OCI-LY1 (cell line): ENCODE data around the gene GLRA3.

Source experiments
- H2AFZ ChIP-seq: fragments of 200-600 bp; sonication (generic), shearing (Covaris generic); 2 replicates; pipeline ENCODE4 v1.6.0; 2014; ENCODE audit warnings: antibody characterized with exemption, mild to moderate bottlenecking, low read length
- H3F3A ChIP-seq: fragments of 200-600 bp; sonication (generic), shearing (Covaris generic); 2 replicates; pipeline ENCODE4 v1.6.0; 2014; ENCODE audit warnings: mild to moderate bottlenecking, antibody characterized with exemption, low read length, moderate library complexity; ENCODE audit not compliant: insufficient read depth
- H3K27ac ChIP-seq: fragments of 200-600 bp; sonication (generic); 2 replicates; pipeline ENCODE4 v1.5.1; 2014; ENCODE audit warnings: low read length, mixed run types, mild to moderate bottlenecking, low read depth; ENCODE audit not compliant: poor library complexity, severe bottlenecking
- H3K27me3 ChIP-seq: fragments of 200-600 bp; sonication (generic); 2 replicates; pipeline ENCODE4 v1.6.0; 2014; ENCODE audit warnings: antibody characterized with exemption, mild to moderate bottlenecking, low read length, moderate library complexity; ENCODE audit not compliant: insufficient read depth
- H3K36me3 ChIP-seq: fragments of 200-600 bp; sonication (generic); 2 replicates; pipeline ENCODE4 v1.6.1; 2014; ENCODE audit warnings: mild to moderate bottlenecking, antibody characterized with exemption, low read length, moderate library complexity, mixed read lengths; ENCODE audit not compliant: insufficient read depth
- H3K4me1 ChIP-seq: fragments of 200-600 bp; sonication (generic); 2 replicates; pipeline ENCODE4 v1.5.1; 2014; ENCODE audit warnings: mild to moderate bottlenecking, low read length, moderate library complexity; ENCODE audit not compliant: insufficient read depth, severe bottlenecking
- H3K4me2 ChIP-seq: fragments of 200-600 bp; sonication (generic), shearing (Covaris generic); 2 replicates; pipeline ENCODE4 v1.6.1; 2014; ENCODE audit warnings: low read length
- H3K4me3 ChIP-seq: fragments of 200-600 bp; sonication (generic); 2 replicates; pipeline ENCODE4 v1.5.1; 2014; ENCODE audit warnings: low read length, low read depth, mild to moderate bottlenecking, mixed read lengths; ENCODE audit not compliant: poor library complexity, severe bottlenecking
- H3K79me2 ChIP-seq: fragments of 200-600 bp; shearing (Covaris generic); 2 replicates; pipeline ENCODE4 v1.6.1; 2016; ENCODE audit warnings: mixed run types, low read length, mixed read lengths; ENCODE audit not compliant: insufficient read depth
- H3K9ac ChIP-seq: fragments of 200-600 bp; sonication (generic), shearing (Covaris generic); 2 replicates; pipeline ENCODE4 v1.6.1; 2014; ENCODE audit warnings: mild to moderate bottlenecking, low read length, mixed read lengths
- H3K9me2 ChIP-seq: fragments of 200-600 bp; sonication (generic), shearing (Covaris generic); 2 replicates; pipeline ENCODE4 v1.6.1; 2014; ENCODE audit warnings: low read depth, mild to moderate bottlenecking, low read length, mixed read lengths
- H3K9me3 ChIP-seq: fragments of 200-600 bp; shearing (Covaris generic); 2 replicates; pipeline ENCODE4 v1.6.1; 2014; ENCODE audit warnings: low read length, mixed read lengths
- H4K20me1 ChIP-seq: fragments of 200-600 bp; sonication (generic), shearing (Covaris generic); 2 replicates; pipeline ENCODE4 v1.6.0; 2016; ENCODE audit warnings: mild to moderate bottlenecking, low read length; ENCODE audit not compliant: insufficient read depth
- EZH2 ChIP-seq: fragments of 200-600 bp; sonication (generic), shearing (Covaris generic); IDR thresholded peaks from 2 replicates; pipeline ENCODE4 v1.8.0; 2017; ENCODE audit warnings: borderline replicate concordance, mixed run types, mild to moderate bottlenecking, antibody characterized with exemption, low read length, moderate library complexity, mixed read lengths
- TF ChIP-seq, protein P1 (sequence below): fragments of 200-600 bp; sonication (generic), shearing (Covaris generic); IDR thresholded peaks from 2 replicates; pipeline ENCODE4 v1.5.1; 2017; ENCODE audit warnings: mild to moderate bottlenecking, antibody characterized with exemption, low read length, moderate library complexity, mixed read lengths

GLRA3 gene

DNA sequence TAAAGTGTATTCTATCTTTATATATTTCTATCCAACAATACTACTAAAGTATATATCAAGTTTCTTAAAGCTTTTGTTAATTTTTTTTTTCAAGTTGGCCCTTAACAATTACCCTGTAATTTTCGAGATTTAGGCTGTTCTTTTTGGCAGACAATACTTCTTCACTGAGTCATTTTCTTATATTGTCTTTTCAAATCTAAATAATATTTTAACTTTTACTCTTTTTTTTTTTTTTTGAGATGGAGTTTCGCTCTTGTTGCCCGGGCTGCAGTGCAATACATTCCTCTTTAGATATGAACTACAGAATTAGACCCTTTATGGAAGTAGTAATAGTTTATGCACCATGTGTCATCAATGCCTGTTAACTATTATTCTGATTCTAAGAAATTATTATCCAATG, 120.7 kb downstream of the GLRA3 start:
- H3K4me2 ChIP-seq, result no peak overlapping the region
- H2AFZ ChIP-seq, result no peak overlapping the region
- no peaks in the 10 kb centered on the region for H3K36me3 ChIP-seq
- no peaks in the 10 kb centered on the region for H4K20me1 ChIP-seq
- H3K4me1 ChIP-seq, result peaks cover 5% of the 10 kb centered on the region
- H3K27ac ChIP-seq, result no peak overlapping the region
- H3K9me2 ChIP-seq, result no peaks in the 10 kb centered on the region
- TF ChIP-seq EZH2, result no peak
- TF ChIP-seq, protein P1, sequence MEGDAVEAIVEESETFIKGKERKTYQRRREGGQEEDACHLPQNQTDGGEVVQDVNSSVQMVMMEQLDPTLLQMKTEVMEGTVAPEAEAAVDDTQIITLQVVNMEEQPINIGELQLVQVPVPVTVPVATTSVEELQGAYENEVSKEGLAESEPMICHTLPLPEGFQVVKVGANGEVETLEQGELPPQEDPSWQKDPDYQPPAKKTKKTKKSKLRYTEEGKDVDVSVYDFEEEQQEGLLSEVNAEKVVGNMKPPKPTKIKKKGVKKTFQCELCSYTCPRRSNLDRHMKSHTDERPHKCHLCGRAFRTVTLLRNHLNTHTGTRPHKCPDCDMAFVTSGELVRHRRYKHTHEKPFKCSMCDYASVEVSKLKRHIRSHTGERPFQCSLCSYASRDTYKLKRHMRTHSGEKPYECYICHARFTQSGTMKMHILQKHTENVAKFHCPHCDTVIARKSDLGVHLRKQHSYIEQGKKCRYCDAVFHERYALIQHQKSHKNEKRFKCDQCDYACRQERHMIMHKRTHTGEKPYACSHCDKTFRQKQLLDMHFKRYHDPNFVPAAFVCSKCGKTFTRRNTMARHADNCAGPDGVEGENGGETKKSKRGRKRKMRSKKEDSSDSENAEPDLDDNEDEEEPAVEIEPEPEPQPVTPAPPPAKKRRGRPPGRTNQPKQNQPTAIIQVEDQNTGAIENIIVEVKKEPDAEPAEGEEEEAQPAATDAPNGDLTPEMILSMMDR, result no peak
- no peaks in the 10 kb centered on the region for H3F3A ChIP-seq
- no peak overlapping the region for H3K4me3 ChIP-seq
- no peaks in the 10 kb centered on the region for H3K79me2 ChIP-seq
- H3K27me3 ChIP-seq, result no peaks in the 10 kb centered on the region
- no peak overlapping the region for H3K9ac ChIP-seq
- H3K9me3 ChIP-seq, result no peaks in the 10 kb centered on the region

DNA sequence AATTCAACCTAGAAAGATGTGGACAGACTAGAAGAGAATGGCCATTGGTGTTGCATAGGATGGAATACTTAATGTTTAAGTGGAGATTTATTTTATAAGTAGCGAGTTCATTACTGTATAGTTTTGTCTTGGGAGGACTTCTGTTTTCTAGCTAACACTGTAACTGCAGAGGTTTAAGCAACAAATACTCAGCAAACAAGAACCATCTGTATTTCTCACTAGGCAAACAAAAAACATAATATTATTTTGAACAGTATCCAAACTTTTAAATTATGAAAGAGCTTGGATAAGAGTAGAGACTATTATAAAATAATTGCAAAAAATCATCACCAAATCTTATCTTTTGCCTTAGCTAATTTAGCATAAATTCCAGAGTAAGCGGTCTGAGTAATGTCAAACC, 121.1 kb downstream of the GLRA3 start:
- Histone ChIP-seq H3K27me3 (no peaks in the 10 kb centered on the region), H4K20me1 (no peaks in the 10 kb centered on the region), H3F3A (no peaks in the 10 kb centered on the region), H3K27ac (no peak overlapping the region), H3K4me1 (peaks cover under 1% of the 10 kb centered on the region), H2AFZ (no peak overlapping the region), H3K79me2 (no peaks in the 10 kb centered on the region), H3K4me2 (no peak overlapping the region), H3K4me3 (no peak overlapping the region), H3K36me3 (no peaks in the 10 kb centered on the region), H3K9me3 (no peaks in the 10 kb centered on the region), H3K9ac (no peak overlapping the region), H3K9me2 (no peaks in the 10 kb centered on the region)
- TF ChIP-seq, protein P1, result no peak
- no peak for TF ChIP-seq EZH2

DNA sequence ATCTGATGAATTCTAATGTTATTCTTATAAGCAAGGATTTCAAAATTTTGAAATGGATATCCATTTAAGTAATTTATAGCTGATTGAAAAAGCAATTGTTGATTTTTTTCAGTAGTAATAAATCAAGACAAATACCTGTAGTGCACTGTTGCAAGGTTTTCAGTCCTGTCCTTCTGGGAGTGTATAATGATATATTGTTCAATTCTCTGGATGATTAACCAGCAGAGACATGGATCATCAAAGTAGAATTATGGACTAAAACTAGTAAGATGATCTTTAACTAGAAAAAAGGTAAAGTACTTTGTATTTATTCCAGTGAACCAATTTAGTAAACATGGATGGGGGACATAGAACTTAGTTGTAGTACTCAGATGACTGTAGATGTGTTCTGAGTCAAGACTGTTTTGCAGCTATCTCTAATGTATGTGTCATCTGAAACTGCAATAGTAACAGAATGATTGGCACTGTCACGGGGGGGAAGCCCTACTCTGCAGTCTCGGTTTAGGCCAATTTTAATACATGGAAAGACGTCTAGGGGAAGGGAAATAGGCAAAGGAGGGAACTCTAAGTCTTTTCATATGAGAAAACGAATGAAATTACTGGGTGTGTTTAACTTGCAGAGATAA, 121.9 kb downstream of the GLRA3 start:
- Histone ChIP-seq H3K9ac (no peak overlapping the region), H2AFZ (no peak overlapping the region), H3K79me2 (no peaks in the 10 kb centered on the region), H3K4me2 (no peak overlapping the region), H3K9me2 (no peaks in the 10 kb centered on the region), H4K20me1 (no peaks in the 10 kb centered on the region), H3K36me3 (no peaks in the 10 kb centered on the region), H3K4me1 (no peaks in the 10 kb centered on the region), H3F3A (no peaks in the 10 kb centered on the region), H3K4me3 (no peak overlapping the region), H3K27me3 (no peaks in the 10 kb centered on the region), H3K9me3 (no peaks in the 10 kb centered on the region), H3K27ac (no peak overlapping the region)
- no peak for TF ChIP-seq EZH2
- TF ChIP-seq, protein P1, result no peak
